Uterus (tissue), 2 donors: ENCODE results near the gene HIVEP1.

Source experiments
- POLR2A ChIP-seq, 2 donors: fragments of 450-650 bp; IDR thresholded peaks; one replicate each; pipeline ENCODE4 v1.6.1; 2016; ENCODE audit warnings: antibody characterized with exemption in 2 of 2, mild to moderate bottlenecking in 1 of 2, moderate library complexity in 1 of 2
- TF ChIP-seq, protein P1 (sequence below), 4 experiments: fragments of 200-600 bp in 2 of 4; fragments of 450-650 bp in 2 of 4; sonication (generic) in 2 of 4; IDR thresholded peaks; one replicate each; pipeline ENCODE4 v1.5.1; 2016 to 2019; ENCODE audit warnings: antibody characterized with exemption in 4 of 4, mild to moderate bottlenecking in 2 of 4, moderate library complexity in 1 of 4

DNA sequence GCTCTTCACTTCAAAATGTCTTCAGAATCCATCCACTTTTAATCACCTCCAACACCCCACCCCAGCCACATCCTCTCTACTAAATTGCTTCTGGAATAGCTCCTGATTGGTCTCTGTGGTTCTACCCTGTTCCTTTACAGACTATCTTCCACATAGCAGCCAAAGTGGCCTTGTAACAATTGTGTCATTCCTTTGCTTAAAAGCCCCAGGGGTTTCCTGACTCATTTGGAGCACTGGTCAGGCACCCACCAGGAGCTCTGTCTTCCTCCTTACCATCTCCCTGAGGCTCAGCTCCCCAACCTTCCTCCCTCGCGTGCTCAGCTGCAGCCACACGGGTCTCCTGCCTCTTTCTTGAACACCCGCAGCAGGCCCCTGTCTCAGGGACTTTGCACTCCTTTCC, 126.8 kb downstream of the HIVEP1 start:
- TF ChIP-seq POLR2A (IDR thresholded peaks at IDR 0.05): no peak
- TF ChIP-seq, protein P1, sequence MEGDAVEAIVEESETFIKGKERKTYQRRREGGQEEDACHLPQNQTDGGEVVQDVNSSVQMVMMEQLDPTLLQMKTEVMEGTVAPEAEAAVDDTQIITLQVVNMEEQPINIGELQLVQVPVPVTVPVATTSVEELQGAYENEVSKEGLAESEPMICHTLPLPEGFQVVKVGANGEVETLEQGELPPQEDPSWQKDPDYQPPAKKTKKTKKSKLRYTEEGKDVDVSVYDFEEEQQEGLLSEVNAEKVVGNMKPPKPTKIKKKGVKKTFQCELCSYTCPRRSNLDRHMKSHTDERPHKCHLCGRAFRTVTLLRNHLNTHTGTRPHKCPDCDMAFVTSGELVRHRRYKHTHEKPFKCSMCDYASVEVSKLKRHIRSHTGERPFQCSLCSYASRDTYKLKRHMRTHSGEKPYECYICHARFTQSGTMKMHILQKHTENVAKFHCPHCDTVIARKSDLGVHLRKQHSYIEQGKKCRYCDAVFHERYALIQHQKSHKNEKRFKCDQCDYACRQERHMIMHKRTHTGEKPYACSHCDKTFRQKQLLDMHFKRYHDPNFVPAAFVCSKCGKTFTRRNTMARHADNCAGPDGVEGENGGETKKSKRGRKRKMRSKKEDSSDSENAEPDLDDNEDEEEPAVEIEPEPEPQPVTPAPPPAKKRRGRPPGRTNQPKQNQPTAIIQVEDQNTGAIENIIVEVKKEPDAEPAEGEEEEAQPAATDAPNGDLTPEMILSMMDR (IDR thresholded peaks at IDR 0.05): no peak
